ENCODE measurements around the gene C12orf50. TPM values are rescaled to one million over a fixed set of nuclear protein-coding genes. Genes with fewer than 3 reads are reported as not detected.

C12orf50 gene
- polyA plus RNA-seq, 2 of the 4 experiments (the other 2 are of a cell fraction): 0.03 TPM; not detected in 1

DNA sequence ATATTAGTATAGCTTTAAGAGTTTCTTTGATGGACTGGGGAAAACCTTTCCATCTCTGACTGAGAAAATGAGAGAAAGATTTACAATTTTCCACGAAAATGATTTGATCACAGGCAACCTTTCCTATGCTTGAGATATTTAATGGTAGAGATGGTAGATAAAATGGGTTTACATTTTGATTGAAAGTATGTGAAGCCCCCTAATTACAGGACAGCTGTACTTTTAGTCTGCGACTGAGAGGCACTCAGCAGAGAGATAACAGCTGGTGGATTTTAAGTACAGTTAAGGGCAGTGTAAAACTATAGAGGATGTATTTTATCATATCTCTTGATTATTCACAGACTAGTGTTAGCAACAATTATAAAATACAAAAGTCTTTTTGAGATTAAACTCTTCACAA is 40.7 kb downstream of the C12orf50 start:
- Histone ChIP-seq H3K4me1 (no peaks in the 10 kb centered on the region), H3K27ac (no peak overlapping the region), H3K4me3 (no peak overlapping the region), H3K4me2 (no peak overlapping the region), H3K9me3 (no peaks in the 10 kb centered on the region)
- TF ChIP-seq NFE2L2 (conservative IDR thresholded peaks at IDR 0.05; ENCODE audit: low read length) (no peak), ELK1 (IDR thresholded peaks at IDR 0.05; ENCODE audit: low read depth, low read length) (no peak), REST (IDR thresholded peaks at IDR 0.05) (no peak), CHD2 (IDR thresholded peaks at IDR 0.05; ENCODE audit: low read length, partially characterized antibody) (no peak), RFX5 (IDR thresholded peaks at IDR 0.05) (no peak), ESRRA (IDR thresholded peaks at IDR 0.05; ENCODE audit: borderline replicate concordance, low read length) (no peak), POLR2AphosphoS2 (conservative IDR thresholded peaks at IDR 0.05; ENCODE audit: low read length) (no peak), EP300 (IDR thresholded peaks at IDR 0.05) (no peak)
- no peak for DNase-seq (ENCODE audit: low read depth in 1 of 2, low spot score in 1 of 2)
- no peak for FAIRE-seq
- ATAC-seq: no peak
- CTCF ChIA-PET: no interaction called here
- WGBS (ENCODE audit: missing lambda C conversion rate): 57% methylated on average over 2 of the region's 2 CpGs
- POLR2A ChIA-PET: no interaction called here

DNA sequence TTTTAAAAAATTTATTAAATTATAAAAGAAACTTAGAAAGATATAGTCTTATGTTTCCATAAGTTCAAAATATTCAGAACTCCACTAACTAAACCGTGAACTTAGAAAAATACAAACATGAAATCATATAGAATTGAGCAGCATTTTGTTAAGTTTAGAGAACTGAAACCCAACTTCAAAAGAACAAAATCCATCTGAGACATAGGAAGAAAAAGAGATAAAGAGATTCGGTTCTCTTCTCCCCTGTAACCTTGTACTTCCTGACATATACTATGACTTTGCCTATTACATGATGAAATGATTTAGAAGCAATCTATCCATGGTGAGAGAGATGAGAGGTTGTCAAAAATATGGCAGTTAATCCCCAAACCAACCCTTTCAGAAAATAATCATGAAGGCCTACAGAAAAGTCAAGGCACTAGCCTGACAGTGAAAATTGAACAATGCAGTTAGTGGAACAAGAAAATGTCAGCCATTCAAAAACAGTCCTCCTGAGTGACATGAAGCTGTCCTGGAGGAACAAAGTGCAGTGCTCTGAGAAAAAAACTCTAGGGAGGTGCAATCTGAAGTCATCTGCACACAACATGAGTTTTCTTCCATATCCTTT is 44.0 kb downstream of the C12orf50 start:
- no peaks in the 10 kb centered on the region for H3K9me3 ChIP-seq
- FAIRE-seq (peak; percentile 28), ATAC-seq (no peak), DNase-seq (ENCODE audit: low read depth in 1 of 2, low spot score in 1 of 2) (no peak)
- H3K4me2 ChIP-seq: no peak overlapping the region
- WGBS (ENCODE audit: missing lambda C conversion rate): 20% methylated on average over 2 of the region's 2 CpGs
- no peak overlapping the region for H3K27ac ChIP-seq
- H3K4me1 ChIP-seq: no peaks in the 10 kb centered on the region
- H3K4me3 ChIP-seq: no peak overlapping the region
- CTCF ChIA-PET: interaction anchor here (0.7 to 1.5 kb wide), 2 partner anchors 8 to 1452 kb away, joined by 3 read pairs; no protein-coding TSS in a partner anchor
- POLR2A ChIA-PET: no interaction called here
- TF ChIP-seq RNF2 (IDR thresholded peaks at IDR 0.05; ENCODE audit: borderline replicate concordance, low read depth) (no peak), KDM1A (IDR thresholded peaks at IDR 0.05; ENCODE audit: low read depth) (no peak), RAD21 (conservative IDR thresholded peaks at IDR 0.05 in 1 of 2, IDR thresholded peaks at IDR 0.05 in 1 of 2) (no peak), CBX8 (IDR thresholded peaks at IDR 0.05) (no peak), PHF8 (IDR thresholded peaks at IDR 0.05; ENCODE audit: borderline replicate concordance, low read depth) (no peak), CHD4 (IDR thresholded peaks at IDR 0.05; ENCODE audit: borderline replicate concordance) (no peak)

DNA sequence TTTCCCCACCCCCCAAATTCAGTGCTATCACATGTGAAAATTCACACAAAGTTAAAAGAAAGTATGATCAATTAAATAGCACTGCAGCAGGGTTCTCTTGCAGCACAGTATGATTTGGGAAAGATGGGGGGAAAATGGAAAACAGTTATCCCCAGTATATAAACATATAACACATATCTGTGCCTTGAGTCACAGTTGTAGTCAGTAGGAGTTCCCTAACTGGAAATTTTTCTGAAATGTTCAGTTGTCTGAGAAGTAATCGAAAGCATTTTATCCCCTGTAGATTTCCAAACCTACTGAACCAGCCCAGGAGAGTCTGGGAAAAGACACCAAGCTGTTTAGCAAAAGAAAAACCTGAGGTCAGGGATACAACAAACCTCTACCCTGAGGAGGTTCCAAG is 47.0 kb downstream of the C12orf50 start:
- no peak overlapping the region for H3K4me3 ChIP-seq
- FAIRE-seq (no peak), DNase-seq (ENCODE audit: low read depth in 1 of 2, low spot score in 1 of 2) (no peak), ATAC-seq (no peak)
- H3K4me1 ChIP-seq: no peaks in the 10 kb centered on the region
- TF ChIP-seq, protein P1, sequence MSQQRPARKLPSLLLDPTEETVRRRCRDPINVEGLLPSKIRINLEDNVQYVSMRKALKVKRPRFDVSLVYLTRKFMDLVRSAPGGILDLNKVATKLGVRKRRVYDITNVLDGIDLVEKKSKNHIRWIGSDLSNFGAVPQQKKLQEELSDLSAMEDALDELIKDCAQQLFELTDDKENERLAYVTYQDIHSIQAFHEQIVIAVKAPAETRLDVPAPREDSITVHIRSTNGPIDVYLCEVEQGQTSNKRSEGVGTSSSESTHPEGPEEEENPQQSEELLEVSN (IDR thresholded peaks at IDR 0.05; ENCODE audit: borderline replicate concordance, low read depth): no peak
- TF ChIP-seq NPAS2 (CRISPR knock-in tag; IDR thresholded peaks at IDR 0.05; ENCODE audit: borderline replicate concordance): no peak
- ChIA-PET POLR2A (no interaction called here), CTCF (interaction anchor here (0.6 kb wide), 1 partner anchor 218 kb away, joined by 3 read pairs; no protein-coding TSS in a partner anchor)
- no peak overlapping the region for H3K27ac ChIP-seq
- no peaks in the 10 kb centered on the region for H3K9me3 ChIP-seq
- no peak overlapping the region for H3K4me2 ChIP-seq
- 31% methylated on average over 1 of the region's 1 CpG for WGBS (ENCODE audit: missing lambda C conversion rate)

Measured in A549 (cell line).